GM21390 (cell line): ENCODE data around the gene BCDIN3D.

Experiments
- ATAC-seq: cut with Tn5 transposase; IDR thresholded peaks from one replicate; pipeline ENCODE4 v1.9.1; 2021; ENCODE audit not compliant: unreplicated experiment

The BCDIN3D gene

GRCh38 chr12:49823951-49824350, 19.0 kb downstream of the BCDIN3D start:
- no peak for ATAC-seq

- ATAC-seq: no peak
Observed at GRCh38 chr12:49823350-49823749, 19.6 kb downstream of the BCDIN3D start.

- no peak for ATAC-seq
Observed at GRCh38 chr12:49821373-49822287, 21.3 kb downstream of the BCDIN3D start.

GRCh38 chr12:49819786-49820185, 23.1 kb downstream of the BCDIN3D start:
- ATAC-seq: no peak

GRCh38 chr12:49818241-49818895, 24.5 kb downstream of the BCDIN3D start:
- no peak for ATAC-seq

- ATAC-seq: no peak
Observed at GRCh38 chr12:49813131-49813530, 29.8 kb downstream of the BCDIN3D start.

GRCh38 chr12:49811961-49812401, 30.9 kb downstream of the BCDIN3D start:
- no peak for ATAC-seq

- ATAC-seq: no peak
Observed at GRCh38 chr12:49811136-49811535, 31.8 kb downstream of the BCDIN3D start.

- no peak for ATAC-seq
Observed at GRCh38 chr12:49809906-49810389, 33.0 kb downstream of the BCDIN3D start.

GRCh38 chr12:49809381-49809905, 33.5 kb downstream of the BCDIN3D start:
- no peak for ATAC-seq

GRCh38 chr12:49808686-49809380, 34.1 kb downstream of the BCDIN3D start:
- ATAC-seq: no peak

- ATAC-seq: no peak
Observed at GRCh38 chr12:49807991-49808580, 34.8 kb downstream of the BCDIN3D start.

GRCh38 chr12:49806877-49807276, 36.0 kb downstream of the BCDIN3D start:
- ATAC-seq: no peak

- ATAC-seq: no peak
Observed at GRCh38 chr12:49806321-49806813, 36.5 kb downstream of the BCDIN3D start.

GRCh38 chr12:49805409-49805808, 37.5 kb downstream of the BCDIN3D start:
- no peak for ATAC-seq

GRCh38 chr12:49804821-49805220, 38.1 kb downstream of the BCDIN3D start:
- ATAC-seq: no peak

GRCh38 chr12:49803693-49804450, 39.0 kb downstream of the BCDIN3D start:
- ATAC-seq: no peak

- no peak for ATAC-seq
Observed at GRCh38 chr12:49801141-49802063, 41.5 kb downstream of the BCDIN3D start.
